Jurkat, Clone E6-1 (cell line): Measurements from ENCODE around the gene GRIFIN.

Source experiments
- DNase-seq: peaks from one replicate; pipeline ENCODE4 v3.0.0-alpha.2; 2011; ENCODE audit warnings: low read depth, low spot score
- H3K4me3 ChIP-seq: 2 replicates; pipeline ENCODE4 v1.5.1; 2011; ENCODE audit warnings: mild to moderate bottlenecking, low read length, control low read depth, moderate library complexity

GRIFIN gene

GRCh38 chr7:2445047-2445446 is 31.2 kb downstream of the GRIFIN start:
- no peak overlapping the region for H3K4me3 ChIP-seq
- no peak for DNase-seq

GRCh38 chr7:2444476-2444875 is 31.7 kb downstream of the GRIFIN start:
- DNase-seq = no peak
- no peak overlapping the region for H3K4me3 ChIP-seq

- no peak overlapping the region for H3K4me3 ChIP-seq
- no peak for DNase-seq
Observed at GRCh38 chr7:2443491-2443890, 32.7 kb downstream of the GRIFIN start.

GRCh38 chr7:2441430-2442058 is 34.7 kb downstream of the GRIFIN start:
- DNase-seq = no peak

GRCh38 chr7:2440608-2441245 is 35.5 kb downstream of the GRIFIN start:
- H3K4me3 ChIP-seq = no peak overlapping the region
- no peak for DNase-seq

More at GRCh38 chr7:2441430-2442058, 34.7 kb downstream of the GRIFIN start:
- H3K4me3 ChIP-seq = no peak overlapping the region

GRCh38 chr7:2438775-2439174 is 37.4 kb downstream of the GRIFIN start:
- H3K4me3 ChIP-seq = no peak overlapping the region
- no peak for DNase-seq

GRCh38 chr7:2438186-2438585 is 38.0 kb downstream of the GRIFIN start:
- DNase-seq = no peak
- no peak overlapping the region for H3K4me3 ChIP-seq

- DNase-seq = no peak
- H3K4me3 ChIP-seq = no peak overlapping the region
Observed at GRCh38 chr7:2437537-2438148, 38.6 kb downstream of the GRIFIN start.

- no peak overlapping the region for H3K4me3 ChIP-seq
- no peak for DNase-seq
Observed at GRCh38 chr7:2437136-2437535, 39.1 kb downstream of the GRIFIN start.

GRCh38 chr7:2436341-2437104 is 39.7 kb downstream of the GRIFIN start:
- DNase-seq = no peak
- no peak overlapping the region for H3K4me3 ChIP-seq

- no peak overlapping the region for H3K4me3 ChIP-seq
- DNase-seq = no peak
Observed at GRCh38 chr7:2435146-2435545, 41.1 kb downstream of the GRIFIN start.

GRCh38 chr7:2433713-2434550 is 42.3 kb downstream of the GRIFIN start:
- no peak overlapping the region for H3K4me3 ChIP-seq
- DNase-seq = no peak

- no peak overlapping the region for H3K4me3 ChIP-seq
- DNase-seq = no peak
Observed at GRCh38 chr7:2432910-2433712, 43.1 kb downstream of the GRIFIN start.

- no peak for DNase-seq
- H3K4me3 ChIP-seq = no peak overlapping the region
Observed at GRCh38 chr7:2431260-2431867, 44.8 kb downstream of the GRIFIN start.

- no peak for DNase-seq
- H3K4me3 ChIP-seq = no peak overlapping the region
Observed at GRCh38 chr7:2425749-2426148, 50.4 kb downstream of the GRIFIN start.
